ENCODE measurements around the gene ARHGEF40.

Gene ARHGEF40

DNA sequence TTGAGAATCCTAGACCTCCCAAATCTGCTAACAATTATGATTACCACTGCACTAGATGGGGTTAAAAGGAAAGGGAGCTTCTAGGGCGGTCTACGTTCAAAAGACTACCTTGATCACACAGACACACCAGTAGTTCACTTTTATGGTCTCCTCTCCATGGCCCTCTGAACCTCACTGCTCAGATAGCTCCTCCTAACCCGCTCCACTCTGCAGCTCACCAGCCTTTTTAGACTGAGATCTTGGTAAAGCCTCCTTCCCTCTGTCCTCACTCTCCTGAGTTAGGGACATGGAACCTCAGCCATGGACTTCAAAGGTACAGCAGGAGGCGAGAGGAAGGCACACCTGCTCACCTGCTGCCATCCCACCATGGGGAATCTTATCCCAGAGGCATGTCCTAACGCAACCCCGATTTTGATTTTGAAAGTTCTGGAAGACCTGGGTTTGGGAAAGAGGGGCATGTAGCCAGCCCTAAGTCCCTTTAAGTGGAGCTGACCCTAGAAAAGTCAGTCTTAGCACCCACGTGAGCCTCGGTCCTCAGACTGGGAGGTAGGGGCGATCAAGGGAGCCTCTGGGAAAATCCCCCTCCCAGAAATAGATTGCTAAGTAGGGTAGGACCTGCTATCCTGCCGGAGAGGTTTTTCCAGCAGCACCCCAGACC lies 27.0 kb downstream of the ARHGEF40 start:
- no peak for DNase-seq (ENCODE audit: low read depth in 2 of 2)

DNA sequence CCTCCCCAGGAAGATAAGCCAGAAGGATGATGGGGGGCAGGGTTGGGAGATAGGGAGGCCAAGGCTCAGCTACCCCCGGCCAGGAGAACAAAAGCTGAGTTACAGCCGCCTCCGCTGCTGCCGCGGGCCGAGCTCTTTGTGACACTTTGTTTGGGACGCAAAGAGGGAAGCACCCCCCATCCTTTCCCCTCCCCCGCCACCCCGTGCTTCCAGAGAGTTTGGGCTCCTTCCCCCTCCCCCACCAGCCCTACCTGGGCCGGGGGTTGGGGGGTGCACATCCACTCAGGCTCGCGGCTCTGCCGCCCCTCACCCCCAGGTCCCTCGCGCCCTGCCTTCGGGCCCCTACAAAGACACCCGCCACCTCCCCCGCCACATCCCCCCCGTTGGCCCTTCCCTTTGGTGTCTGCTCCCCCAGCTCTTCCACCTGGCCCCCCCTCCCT lies 27.6 kb downstream of the ARHGEF40 start:
- DNase-seq (ENCODE audit: low read depth in 2 of 2): no peak

DNA sequence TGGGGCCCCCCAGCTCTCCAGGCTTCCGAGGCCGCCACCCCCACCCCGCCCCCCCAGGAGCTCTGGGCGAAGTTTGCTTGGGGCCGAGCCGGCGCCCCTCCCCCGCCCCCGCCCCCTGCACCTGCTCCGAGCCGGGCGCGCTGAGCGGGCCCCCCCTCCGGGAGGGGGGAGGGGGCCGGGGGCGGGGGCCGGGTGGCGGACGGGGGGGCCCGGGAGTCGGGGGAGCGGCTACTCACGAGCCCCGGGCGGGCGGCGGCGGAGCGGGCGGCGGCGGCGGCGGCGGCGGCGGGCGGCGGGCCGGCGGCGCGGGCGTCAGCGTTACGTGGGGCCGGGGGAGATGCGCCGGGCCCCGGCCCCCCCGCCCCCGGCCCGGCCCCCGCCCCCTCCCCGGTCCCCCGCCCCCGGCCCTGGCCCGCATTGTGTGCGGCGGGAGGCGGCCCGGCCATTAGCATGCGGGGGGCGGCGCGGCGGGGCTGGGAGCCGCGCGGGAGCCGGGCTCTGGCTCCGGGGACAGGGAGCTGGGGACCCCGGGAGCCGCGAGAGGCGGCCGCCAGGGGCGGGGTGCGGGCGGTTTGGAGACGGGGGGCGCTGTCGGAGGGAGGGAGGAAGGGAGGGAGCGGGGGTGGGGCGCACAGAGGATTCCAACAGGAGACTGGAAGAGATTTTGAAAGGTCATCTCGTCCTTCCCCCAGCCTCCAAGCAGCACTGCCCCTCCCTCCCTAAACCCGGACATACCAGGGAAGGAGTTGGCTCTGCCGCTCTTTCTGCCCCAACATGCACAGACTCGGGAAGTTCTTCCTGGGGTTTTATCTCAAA lies 28.2 kb downstream of the ARHGEF40 start, which contains the start of gene ZNF219:
Gene ZNF219 (minus strand): TSS at position 580 of the 816 bp plus-strand sequence. CDS start 5,064 bp downstream, outside the sequence.
- no peak for DNase-seq (ENCODE audit: low read depth in 2 of 2)

DNA sequence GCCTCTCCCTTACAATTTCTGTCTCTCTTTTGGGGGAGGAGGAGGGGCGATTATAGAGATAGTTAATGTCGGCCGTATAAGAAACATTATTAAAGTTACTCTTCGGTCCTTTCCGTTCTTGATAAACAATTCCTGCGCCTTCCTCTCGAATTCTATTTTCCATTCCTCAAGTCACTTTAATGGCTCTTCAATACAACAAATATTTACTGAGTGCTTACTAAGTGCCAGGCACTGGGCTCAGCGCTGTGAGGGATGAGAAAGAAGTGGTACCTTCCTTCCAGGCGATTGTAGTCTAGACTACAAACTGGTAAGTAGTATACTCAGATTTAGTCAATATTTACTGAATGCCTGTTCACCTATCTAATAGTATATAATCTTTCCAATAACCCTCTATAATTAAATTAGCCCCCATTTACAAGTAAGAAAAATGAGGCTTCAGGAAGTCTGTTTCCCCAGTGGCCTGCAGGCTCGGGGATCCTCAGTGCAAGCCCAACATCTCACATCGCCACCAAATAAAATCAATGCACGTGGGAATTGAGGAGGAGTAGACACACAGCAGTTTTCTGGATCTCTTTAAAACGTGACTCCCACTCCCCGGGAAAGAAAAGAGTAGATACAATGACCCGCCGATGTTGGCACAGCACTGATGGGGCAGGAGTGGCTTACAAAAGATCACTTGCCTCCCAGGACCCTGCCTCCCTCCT lies 28.9 kb downstream of the ARHGEF40 start:
- DNase-seq (ENCODE audit: low read depth in 2 of 2): no peak

DNA sequence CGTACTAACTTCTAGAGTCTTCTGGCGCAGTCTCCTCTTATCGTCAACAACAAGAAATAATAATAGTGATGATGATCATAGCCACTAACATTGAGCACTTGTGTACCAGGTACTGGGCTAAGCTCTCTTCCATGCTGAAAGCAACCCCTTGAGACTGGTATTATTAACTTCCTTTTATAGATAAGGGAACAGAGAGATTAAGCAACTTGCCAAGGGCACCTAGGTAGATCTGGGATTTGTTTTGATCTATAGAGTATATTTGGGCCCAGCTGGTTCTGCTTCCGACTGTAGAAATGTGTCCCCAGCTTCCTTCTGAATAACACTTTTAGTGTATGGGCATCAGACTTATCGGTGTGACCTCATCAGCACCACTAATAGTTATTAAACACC lies 29.5 kb downstream of the ARHGEF40 start:
- DNase-seq (ENCODE audit: low read depth in 2 of 2): no peak

DNA sequence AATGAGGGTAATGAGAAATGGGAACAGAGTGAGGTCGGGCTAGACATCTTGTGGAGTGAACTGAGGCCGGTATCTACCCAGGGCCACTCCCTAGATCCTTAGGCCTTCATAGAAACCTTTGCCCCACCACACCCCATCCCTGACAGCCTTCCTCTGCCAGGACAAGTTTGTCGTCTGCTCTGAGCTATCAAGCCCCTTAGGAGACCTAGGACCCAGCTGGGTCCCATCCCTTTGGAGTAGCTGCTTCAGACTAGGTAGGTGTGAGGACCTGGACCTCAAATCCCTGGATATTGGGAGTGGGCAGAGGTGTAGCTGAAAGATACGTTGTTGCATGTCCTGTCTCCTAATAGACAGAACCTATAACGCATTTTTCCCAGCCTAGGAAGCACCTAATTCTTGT lies 30.8 kb downstream of the ARHGEF40 start, which contains the start of gene TMEM253:
Gene TMEM253 (plus strand): TSS at position 136 of the 400 bp plus-strand sequence. CDS start 278 bp downstream, outside the sequence.
- no peak for DNase-seq (ENCODE audit: low read depth in 2 of 2)

DNA sequence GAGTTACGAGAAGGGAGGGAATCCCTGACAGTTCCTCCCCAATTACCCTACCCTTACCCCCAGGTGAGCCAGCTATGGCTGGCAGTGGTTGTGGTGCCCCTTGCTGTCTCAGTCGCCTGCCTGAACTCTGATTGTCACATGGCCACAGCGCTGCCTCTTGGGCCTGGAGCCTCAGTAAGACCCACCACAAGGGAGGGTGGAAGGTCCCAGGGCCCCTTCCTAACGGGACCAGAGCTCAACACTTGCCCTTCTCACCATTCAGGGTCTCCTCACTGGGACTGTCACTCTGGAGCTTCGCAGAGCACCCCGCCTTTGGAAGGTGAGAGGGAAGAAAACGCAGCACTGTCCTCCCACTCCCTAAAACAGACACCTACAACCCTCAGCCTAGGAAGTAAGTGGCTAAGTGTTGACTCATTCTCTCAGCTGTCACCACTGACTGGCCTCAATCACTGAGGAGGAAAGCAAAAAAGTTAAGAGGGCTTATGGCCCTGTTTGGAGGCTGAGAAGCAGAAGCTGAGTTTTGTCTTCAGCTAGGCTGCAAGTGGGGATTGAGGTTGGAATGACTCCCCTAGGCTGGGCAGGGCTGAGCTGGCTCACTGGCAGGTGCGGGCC lies 31.8 kb downstream of the ARHGEF40 start:
- no peak for DNase-seq (ENCODE audit: low read depth in 2 of 2)

DNA sequence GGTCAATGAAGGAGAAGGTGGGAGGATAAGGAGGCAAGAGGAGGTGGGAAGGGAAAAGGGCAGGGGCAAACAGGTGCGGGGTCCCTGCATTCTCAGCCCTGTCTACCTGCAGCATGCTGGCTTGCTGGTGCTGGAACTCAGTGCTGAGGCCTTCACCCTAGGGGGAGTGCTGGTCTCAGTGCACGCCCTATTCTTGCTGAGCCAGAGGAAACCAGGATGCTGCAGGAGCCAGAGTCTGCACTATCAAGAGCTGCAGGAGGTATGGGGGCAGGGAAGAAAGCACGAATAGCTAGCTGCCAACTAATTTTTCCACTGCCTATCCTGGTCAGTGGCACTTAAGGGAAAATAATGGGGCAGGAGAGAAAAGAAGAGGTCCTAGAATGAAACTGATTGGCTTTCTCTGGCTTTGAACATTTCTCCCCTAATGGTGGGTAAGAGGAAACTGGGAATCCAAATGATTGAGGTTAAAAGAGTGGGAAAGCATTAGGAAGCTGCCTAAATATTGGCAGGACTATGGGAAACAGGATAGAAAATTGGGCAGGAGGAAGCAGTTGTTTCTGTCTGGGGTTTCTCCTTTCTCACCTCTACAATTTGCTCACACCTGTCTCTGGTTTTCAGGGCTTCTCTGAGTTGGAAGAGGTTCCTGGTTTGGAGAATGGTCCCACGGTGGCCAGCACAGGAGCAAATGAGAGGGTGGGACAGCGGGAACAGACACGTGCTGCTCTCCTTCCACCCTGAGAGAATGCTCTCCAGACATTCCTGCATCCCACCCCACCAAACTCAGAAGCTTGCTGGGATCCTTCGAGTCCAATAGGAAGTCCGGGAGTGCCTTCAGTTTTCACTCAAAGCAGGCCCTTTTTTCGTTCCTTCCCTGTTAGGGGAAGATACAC lies 32.7 kb downstream of the ARHGEF40 start:
- DNase-seq (ENCODE audit: low read depth in 2 of 2): no peak

DNA sequence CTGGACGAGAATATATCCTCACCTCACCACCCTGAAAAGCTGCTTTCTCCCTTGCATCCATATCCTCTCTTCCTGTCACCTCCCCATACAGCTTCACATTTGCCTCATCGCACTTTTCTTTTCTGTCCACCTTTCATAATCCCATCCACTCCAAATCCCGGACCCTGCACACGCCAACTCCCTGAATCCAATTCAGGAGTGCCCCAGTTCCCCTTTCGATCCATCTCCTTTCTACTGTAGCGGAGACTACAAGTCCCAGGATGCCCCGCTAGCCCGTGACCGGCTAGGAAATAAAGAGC lies 33.3 kb downstream of the ARHGEF40 start:
- no peak for DNase-seq (ENCODE audit: low read depth in 2 of 2)

DNA sequence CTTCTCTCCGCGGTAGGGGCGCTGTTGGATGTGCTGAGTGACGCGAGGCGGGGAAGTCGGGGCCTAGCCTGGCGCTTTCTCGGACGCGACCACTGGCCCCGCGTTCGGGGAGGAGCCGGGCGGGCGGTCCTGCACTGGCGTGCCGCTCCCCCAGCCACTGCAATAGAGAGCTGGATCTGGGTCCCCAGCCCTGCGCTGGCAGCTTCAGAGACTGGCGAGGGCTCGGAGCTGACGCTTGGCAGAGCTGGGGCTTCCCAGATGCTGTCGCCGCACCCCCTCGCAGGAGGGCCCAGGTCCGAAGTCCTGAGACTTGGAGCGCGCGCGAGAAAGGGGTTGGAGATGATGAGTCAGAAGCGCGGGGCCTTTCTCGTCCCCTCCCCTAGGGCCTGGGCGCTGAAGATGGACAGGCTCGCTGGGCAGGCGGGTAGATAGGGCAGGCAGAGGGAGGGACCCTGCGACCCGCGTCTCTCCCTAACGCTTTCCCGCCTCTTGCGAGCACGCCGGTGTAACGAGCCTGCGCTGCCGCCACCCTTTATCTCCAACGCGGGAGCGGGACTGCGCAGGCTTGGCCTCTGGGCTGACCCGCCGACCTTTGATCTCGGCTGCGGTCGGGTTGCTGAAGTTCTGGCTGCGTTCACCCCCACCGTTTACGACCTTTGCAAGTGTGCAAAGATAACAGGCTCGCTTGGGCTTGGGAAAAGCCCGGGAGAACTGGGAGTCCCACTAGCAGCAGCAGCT lies 33.8 kb downstream of the ARHGEF40 start:
- DNase-seq (ENCODE audit: low read depth in 2 of 2): peak; percentile 90 to 92

DNA sequence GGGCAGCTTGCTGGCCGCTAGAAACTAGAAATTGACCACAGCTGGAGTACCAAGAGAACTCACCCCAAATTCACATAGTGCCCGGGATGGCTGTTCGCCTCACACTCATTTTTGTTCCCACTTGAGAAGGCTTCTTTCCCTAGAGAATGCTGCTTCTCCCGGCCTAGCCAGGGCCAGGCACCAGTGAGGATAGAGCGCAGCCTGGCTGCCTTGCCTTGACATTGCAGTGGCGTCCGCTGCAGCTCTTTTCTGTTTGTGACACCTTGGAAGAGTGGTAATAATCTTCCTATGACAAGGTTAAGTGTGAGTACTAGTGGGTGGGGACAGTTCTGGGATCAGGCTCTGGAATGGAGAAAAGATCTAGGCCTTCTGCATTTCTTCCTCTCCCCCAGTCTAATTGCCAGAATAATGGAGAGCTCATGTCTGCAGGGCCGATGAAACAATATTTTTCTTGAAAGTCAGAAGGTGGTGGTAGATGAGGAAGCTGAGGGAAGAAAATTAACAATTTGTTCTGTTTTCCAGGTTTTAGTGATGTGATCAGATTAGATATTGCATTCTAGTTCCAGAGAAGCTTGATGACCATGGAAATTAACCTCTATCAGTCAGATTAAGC lies 34.5 kb downstream of the ARHGEF40 start:
- DNase-seq (ENCODE audit: low read depth in 2 of 2): peak; percentile 43 to 47

DNA sequence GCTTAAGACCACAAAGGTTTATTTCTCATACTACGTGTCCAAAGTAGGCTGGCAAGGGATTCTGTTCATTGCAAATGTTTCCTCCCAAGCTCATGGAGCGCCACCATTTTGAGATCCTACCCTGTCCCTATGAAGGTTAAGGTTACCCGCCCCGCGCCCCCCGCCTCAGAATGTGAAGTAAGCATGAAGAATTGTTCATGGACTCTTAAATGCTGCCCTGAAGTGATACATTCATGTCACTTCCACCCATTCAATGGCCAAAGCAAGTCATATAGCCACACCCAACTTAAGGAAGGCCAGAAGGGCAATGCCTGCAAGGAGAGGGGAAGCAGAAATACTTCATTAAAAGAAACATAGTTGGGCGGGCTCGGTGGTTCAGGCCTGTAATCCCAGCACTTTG lies 35.0 kb downstream of the ARHGEF40 start:
- no peak for DNase-seq (ENCODE audit: low read depth in 2 of 2)

DNA sequence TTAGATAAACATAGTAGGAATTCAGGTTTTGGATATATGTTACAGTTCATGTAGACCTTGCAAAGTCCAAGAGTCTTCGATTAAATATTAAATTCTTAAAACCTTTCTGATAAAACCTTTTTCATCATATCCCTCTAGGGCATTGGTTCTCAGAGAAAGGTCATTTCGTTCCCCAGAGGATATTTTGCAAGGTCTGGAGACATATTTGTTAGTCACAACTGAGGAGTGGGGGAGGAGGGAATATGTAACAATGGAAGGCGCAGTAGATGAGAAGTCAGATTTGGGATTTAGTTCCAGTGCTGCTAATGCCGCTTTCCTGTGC lies 36.0 kb downstream of the ARHGEF40 start:
- no peak for DNase-seq (ENCODE audit: low read depth in 2 of 2)

DNA sequence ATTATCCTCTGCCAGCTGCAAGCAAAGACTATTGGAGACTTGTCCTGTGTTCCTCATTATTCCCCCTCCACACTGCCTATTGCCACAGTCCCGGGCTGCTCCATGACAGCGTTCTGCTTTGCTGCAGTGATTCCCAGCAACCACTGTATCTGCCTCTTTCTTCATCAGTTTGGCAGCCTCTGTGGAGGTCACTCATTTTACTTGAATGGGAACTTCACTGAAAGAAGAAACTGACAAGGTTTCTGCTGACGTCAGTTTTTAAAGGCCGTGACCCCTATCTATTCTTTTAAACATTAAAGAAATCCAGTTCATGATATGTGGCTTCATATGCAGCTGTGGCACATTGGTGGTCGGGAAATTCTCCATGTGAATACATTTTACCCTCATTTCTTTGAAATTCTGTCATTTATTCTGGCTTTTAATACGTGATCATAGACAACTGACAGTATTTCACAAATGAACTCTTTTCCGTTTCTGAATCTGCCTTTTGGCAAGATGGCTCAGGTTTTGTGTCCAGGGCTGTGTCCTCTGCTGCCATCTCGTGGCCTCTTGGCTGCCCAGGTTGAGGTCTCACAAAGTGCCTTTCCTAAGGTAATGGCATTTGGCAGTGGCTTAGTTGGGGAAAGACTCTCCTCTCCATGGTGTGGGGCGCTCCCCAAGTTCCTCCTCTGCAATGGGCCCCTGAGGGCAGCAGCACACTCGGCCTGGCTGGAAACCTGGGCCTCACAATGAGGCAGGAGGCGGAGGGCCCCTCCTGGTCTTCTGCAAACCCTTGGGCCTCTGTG lies 36.6 kb downstream of the ARHGEF40 start:
- peak; percentile 39 to 41 for DNase-seq (ENCODE audit: low read depth in 2 of 2)

DNA sequence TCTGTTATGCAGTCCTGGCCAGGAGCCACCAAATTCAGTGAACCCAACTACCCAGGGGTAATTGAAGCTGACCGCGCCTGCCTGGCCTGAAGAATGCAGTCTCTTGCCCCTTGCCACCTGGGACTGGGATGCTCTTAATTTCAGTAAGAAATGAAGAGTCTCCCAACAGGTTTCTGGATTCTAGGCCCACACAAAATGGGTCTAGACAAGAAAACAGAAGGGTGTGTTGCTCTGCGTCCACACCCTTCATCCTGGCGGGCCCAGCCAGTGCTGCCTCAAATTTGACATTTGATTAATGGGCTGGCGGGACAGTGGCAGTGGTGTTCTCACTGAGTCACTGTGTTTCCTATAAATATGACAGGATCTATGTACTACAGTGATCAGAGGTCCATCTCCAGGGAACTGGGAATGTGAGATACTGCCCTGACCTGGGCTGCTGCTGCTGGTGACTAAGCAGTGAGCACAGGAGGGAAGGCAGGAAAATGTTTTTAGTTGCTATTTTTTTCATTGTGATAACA lies 37.2 kb downstream of the ARHGEF40 start:
- no peak for DNase-seq (ENCODE audit: low read depth in 2 of 2)

DNA sequence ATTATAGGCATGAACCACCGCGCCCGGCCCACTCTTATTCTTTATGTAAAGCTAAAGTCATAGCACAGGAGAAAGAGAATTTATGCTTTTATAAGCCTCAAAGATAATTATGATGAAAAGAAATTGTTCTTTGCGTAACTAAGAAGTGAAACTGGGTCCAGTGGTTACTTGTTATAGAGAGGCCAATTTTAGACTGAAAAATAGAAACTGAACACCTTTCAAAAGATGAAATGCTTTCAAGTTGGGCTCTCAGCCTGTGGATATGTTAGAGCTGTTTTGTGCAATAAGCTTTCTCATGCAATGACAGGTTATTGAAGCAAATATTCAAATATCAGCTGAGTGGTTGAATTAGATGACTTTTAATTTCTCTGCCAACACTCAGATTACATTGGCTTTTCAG lies 38.7 kb downstream of the ARHGEF40 start:
- DNase-seq (ENCODE audit: low read depth in 2 of 2): no peak

DNA sequence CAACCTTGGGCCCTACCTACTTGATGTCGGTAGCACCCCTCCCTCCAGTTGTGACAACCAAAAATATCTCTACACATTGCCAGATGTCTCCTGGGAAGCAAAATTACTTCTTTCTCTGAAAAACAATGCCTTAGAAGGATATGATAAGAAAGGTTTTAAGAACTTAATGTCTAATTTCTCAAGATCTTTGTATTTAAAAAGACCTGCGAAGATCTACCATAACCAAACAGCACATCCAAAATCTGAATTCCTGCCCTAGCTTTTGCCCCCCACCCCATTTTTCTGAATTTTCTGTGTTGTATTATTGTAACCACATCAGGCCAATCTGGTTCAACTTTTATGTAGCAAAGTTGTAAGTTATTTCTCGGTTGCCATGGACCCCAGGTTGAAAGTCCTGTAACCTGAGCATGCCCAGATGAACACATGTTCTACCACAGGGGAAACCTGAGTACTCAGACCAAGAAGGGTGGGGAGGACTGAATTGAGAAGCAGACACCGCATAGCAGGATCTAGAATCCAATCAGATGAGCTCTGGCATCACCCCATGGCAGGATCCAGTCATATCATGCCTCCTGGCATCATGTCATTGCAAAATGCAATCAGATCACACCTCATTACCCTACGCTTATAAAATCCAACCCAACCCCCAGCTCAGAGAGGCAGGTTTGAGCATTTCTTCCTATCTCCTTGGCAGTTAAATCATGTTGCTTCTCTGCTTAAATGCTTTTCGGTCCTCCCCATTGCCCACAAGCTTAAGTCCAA lies 39.5 kb downstream of the ARHGEF40 start:
- no peak for DNase-seq (ENCODE audit: low read depth in 2 of 2)

DNA sequence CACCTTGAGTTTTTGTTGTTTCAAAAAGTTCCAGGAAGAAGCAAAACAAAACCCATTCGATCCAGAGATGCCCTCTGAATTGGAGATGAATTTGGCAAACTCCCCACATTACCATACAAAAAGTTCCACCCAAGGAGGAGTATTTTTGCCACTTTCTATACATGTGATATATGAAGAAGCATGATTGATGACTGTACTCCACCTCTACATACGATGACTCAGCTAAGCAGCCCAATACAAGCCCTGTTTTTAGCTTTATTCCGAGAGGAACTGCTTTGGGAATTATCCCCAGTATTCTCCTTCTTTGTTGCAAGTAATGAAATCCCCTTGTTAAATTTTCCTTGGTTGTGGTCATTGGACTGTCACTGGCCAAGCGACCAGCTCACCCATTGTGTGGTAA lies 42.2 kb downstream of the ARHGEF40 start:
- DNase-seq (ENCODE audit: low read depth in 2 of 2): no peak
